HTERT RPE-1 (cell line): ENCODE data around the gene CD38.
"Not testable (repeated sequence)": the region's sequence is repeated elsewhere in the genome, so short reads cannot be mapped to it uniquely, and the experiment has no call there.

Experiments used
- in situ Hi-C: fragments of 300-500 bp; cut with MboI; formaldehyde crosslinking; loops from 4 replicates; pipeline ENCODE4 v1.14.3; 2020; ENCODE audit warnings: low sequenced_read_pairs

Gene CD38

GRCh38 chr4:15794905-15795304 lies 16.8 kb downstream of the CD38 start:
- in situ Hi-C loops = no loop called here

GRCh38 chr4:15797320-15797719 lies 19.2 kb downstream of the CD38 start:
- in situ Hi-C loops = no loop called here

DNA sequence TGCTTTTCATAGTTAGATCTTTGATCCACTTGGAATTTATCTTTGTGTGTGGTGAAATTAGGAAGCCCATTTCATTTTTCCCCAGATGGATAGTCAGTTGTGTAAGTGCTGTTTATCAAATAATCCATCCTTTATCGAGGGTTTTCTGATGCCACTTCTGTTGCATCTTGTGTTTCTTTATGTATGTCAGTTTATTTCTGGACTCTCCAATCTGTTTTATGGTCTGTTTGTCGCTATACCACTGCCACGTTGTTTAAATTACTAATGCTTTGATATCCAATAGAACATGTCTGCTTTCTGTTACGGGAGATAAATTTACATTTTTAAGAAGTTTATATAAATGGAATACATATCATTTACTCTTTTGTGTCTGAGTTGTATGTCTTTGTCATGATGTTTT lies 21.0 kb downstream of the CD38 start:
- in situ Hi-C loops = no loop called here

- in situ Hi-C loops = no loop called here
Measured at GRCh38 chr4:15799701-15800100, 21.6 kb downstream of the CD38 start.

- in situ Hi-C loops = not testable (repeated sequence)
Measured at GRCh38 chr4:15802497-15802896, 24.4 kb downstream of the CD38 start.

GRCh38 chr4:15805583-15806517 lies 27.7 kb downstream of the CD38 start:
- in situ Hi-C loops = no loop called here

GRCh38 chr4:15809058-15809457 lies 30.9 kb downstream of the CD38 start:
- in situ Hi-C loops = no loop called here

DNA sequence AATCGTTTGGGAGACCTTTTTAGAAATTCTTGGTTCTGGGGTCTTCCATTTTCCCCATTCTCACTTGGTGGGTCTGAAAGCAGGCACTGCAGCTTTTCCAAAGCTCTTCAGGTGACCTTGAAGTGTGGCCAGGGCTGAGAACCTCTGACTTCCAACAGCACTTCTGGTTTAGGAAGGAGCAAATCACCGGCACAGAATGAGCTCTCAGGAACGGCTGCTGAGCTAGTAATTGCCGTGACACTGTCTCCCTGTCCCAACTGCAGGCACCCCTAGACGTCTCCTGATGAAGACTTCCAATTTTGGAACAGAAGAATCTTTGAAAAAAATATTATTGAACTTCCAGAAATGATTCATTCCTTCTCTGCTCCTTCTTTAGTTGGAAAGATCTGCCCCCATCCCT lies 31.3 kb downstream of the CD38 start:
- in situ Hi-C loops = no loop called here

DNA sequence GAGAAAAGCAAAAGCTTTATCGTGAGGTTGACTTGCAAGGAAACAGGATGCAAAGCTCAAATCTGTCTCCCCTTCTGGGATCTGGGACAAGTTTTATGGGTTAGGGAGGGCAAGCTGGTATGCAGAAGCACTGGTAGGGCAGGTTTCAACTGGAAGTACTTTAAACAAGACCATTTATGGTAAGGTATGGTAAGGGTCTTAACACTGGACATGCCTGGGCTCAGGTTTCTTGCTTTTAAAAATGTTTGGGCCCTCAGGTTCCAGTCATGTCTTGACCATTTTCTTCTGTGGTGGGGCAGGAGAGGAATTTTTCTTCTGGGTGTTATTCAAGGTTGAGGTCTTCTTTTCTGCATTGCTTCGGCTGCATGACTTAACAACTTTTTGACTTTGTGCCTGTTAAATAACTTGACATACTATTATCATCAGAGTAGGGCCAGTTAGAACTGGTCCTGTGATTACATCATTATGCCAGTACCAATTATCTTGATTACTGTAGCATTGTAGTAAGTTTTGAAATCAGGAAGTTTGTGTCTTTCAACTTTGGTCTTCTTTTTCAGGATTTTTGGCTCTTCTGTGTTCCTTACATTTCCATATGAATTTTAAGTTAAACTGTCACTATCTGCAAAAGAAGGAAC lies 33.7 kb downstream of the CD38 start:
- in situ Hi-C loops = no loop called here

DNA sequence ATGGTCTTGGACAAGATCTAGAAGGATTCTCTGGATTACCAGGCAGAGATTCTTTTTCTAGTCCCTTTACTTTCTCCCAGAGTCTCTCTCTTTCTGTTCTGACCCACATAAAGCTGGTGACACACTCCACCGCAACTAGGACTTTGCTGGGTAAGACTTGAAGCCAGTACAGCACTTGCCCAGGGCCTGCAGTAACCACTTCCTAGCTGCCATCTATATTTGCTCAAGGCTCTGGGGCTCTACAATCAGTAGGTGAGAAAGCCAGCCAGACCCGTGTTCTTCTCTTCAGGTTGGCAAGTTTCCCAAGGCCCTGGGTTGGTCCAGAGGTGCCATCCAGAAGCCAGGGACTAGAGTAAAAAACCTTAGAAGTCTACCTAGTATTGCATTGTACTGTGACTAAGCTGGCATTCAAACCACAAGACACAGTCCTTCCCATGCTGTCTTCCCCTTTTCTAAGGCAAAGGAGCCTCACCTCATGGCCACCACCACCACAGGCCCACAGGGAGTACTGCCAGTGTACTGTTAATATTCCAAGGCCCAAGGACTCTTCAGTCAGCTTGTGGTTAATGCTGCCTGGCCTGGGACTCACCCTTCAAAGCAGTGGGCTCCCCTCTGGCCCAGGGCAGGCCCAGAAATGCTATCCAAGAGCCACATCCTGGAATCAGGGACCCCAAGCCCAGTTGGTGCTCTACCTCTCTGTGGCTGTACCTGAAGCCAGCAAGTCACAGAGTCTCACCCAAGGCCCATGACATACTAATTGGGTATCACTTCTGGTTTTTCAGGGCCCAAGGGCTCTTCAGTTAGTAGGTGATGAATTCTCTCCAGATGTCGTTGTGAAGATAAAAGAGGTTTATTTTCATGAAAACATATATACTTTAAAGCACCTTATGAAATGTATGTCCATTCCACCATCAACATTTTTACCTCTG lies 54.7 kb downstream of the CD38 start:
- in situ Hi-C loops = no loop called here

- in situ Hi-C loops = no loop called here
Measured at GRCh38 chr4:15833801-15834200, 55.7 kb downstream of the CD38 start.

GRCh38 chr4:15836362-15836761 lies 58.2 kb downstream of the CD38 start:
- in situ Hi-C loops = no loop called here

DNA sequence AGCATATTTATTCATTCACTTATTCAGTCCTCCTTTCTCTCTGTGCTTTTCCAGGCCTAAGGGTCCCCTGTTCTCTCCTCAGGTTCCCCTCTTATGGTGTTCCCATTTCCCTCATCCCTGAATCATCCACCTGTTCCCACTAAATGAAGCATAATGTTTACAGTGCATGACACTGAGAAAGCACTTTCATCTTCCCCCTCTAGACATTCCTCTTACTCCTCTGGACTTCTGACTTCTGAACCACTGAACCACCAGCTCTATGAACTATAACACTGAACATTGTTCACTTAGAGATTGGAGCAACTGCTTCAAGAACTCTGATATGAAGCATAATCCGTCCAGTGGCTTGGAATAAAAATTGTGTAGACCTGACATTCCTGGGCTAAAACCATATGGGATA lies 59.5 kb downstream of the CD38 start:
- in situ Hi-C loops = no loop called here

- in situ Hi-C loops = not testable (repeated sequence)
Measured at GRCh38 chr4:15841194-15841730, 63.1 kb downstream of the CD38 start.

DNA sequence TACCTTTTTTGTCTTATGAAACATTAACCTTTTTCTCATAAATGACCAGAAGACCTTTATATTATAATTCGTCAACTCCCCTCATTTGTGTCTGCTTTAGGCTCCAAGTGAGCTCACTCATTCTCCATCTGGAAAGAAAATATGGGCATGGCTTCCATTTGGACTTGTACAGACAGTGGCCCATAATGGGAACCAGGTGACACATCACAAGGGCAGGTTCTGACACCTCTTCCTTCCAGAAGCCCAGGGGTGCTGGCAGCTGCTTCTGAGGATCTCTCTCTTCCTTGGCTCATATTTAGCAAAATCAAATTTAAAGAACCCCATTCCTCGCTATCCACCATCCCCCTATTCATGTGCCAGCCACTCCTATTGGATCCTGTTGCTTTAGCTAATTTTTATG lies 69.6 kb downstream of the CD38 start:
- in situ Hi-C loops = no loop called here

DNA sequence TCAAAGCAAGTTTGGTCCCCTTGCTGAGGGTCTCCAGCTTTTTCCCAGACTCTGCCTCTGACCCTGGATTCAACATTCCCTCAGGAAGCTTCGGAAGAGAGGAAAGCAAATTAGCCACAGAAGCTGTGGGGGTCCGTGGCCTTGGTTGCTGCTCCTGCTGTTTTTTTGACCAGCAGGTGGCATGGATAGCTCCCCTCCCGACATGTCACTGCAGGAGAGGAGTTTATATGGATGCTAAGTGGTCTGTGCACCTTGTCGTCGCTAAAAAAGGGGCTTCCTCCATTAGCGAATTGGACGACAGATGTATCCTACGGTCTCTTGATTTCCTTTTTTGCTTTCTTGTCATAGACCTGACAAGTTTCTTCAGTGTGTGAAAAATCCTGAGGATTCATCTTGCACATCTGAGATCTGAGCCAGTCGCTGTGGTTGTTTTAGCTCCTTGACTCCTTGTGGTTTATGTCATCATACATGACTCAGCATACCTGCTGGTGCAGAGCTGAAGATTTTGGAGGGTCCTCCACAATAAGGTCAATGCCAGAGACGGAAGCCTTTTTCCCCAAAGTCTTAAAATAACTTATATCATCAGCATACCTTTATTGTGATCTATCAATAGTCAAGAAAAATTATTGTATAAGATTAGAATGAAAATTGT lies 70.2 kb downstream of the CD38 start:
- in situ Hi-C loops = no loop called here

DNA sequence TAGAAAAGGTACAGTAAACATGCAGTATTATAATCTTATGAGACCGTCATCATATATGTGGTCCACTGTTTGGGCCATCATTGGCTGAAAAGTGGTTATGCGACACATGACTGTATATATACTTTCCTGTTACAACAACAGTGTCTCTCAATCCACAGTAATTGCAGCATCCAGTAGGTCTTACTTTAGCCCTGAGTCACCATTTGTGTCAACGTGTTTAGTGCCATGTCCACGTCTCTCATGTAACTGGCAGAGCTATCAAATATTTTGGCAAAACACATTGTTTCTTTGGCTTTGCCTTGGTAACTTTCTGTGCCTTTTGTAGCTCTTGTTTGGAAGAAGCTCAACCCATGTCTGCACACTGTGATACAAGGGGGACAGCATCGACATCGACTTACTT lies 73.8 kb downstream of the CD38 start:
- in situ Hi-C loops = no loop called here

DNA sequence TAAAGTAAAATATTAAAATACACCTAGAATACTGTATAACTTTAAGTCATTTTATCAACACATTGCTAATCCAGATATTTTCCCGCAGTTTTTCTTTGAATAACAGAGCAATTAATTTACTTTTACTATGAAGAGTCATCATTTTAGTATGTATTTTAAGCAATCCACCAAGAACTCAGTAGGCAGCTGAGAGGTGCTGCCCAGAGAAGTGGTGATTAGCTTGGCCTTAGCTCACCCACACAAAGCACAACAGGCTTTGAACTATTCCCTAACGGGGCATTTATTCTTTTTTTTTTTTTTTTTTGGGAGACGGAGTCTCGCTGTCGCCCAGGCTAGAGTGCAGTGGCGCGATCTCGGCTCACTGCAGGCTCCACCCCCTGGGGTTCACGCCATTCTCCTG lies 74.4 kb downstream of the CD38 start:
- in situ Hi-C loops = no loop called here

DNA sequence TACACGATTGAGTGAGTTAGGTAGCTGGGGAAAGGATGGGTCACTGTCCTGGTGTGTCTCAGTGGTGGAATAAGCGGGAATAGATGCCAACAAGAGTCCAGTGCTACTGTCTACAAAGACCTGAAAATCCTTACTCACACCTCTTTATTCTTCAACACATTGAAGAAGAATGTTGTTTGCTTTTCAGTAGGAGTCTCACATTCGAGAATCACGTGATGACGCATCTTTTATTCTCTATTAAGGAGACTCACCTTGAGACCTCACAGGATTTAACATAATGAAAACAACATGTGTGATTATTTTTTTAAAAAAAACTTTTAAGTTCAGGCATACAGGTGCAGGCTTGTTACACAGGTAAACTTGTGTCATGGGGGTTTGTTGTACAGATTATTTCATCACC lies 75.2 kb downstream of the CD38 start:
- in situ Hi-C loops = no loop called here

- in situ Hi-C loops = no loop called here
Measured at GRCh38 chr4:15855804-15856475, 77.8 kb downstream of the CD38 start.
